HCT116 (cell line): ENCODE measurements around the gene TMEM79. TPM values are rescaled to one million over a fixed set of nuclear protein-coding genes. Genes with fewer than 3 reads are reported as not detected.
A peak's percentile ranks its signal among the peaks of the same experiment; 100 is the strongest.

Source experiments
- ATAC-seq: fragments of 200-7000 bp; cut with Tn5 transposase; 2 replicates; pipeline ENCODE4 v1.9.1; 2020; ENCODE audit warnings: mild to moderate bottlenecking, moderate library complexity
- BruUV-seq: library from RNA; stranded (reverse); fragments of 400-500 nt; replicated peaks from 2 replicates; lab custom pipeline; 2021; lab: Mats Ljungman, UMichigan
- CTCF ChIA-PET: fragments of 300-600 bp; sonication (Branson Sonifier 250); formaldehyde crosslinking; loops from one replicate; lab custom pipeline; 2021; ENCODE audit warnings: antibody characterized with exemption; lab: Charles Lee
- POLR2A ChIA-PET: fragments of 300-600, 350-600 bp; sonication (Branson Sonifier 250); formaldehyde crosslinking; loops from one replicate; lab custom pipeline; 2021; ENCODE audit warnings: antibody characterized with exemption; lab: Charles Lee
- RAD21 ChIA-PET, 2 experiments: fragments of 300-600 bp; sonication (Branson Sonifier 250); formaldehyde crosslinking; loops; one replicate each; lab custom pipeline; 2023; ENCODE audit warnings: low total read pairs in 2 of 2; ENCODE audit not compliant: uncharacterized antibody in 2 of 2, unreplicated experiment in 2 of 2, low non-redundant PET in 1 of 2; lab: Charles Lee
- DNase-seq: peaks from one replicate; pipeline ENCODE4 v3.0.0-alpha.2; 2010; ENCODE audit warnings: low read depth, low spot score
- H2AFZ ChIP-seq: fragments of 200-600 bp; shearing (Covaris generic), sonication (generic); 2 replicates; pipeline ENCODE4 v1.6.1; 2017; ENCODE audit warnings: low read depth, mixed run types, mixed read lengths, antibody characterized with exemption, low read length; ENCODE audit not compliant: poor library complexity, severe bottlenecking
- H3K27ac ChIP-seq: 2 replicates; pipeline ENCODE4 v1.5.1; 2012; ENCODE audit warnings: low read depth, low read length
- H3K27me3 ChIP-seq: fragments of 200-600 bp; sonication (generic); 2 replicates; pipeline ENCODE4 v1.6.1; 2016; ENCODE audit warnings: mixed run types, low read length, mixed read lengths; ENCODE audit not compliant: insufficient read depth
- H3K36me3 ChIP-seq, 2 experiments: fragments of 200-500 bp in 1 of 2; fragments of 200-600 bp in 1 of 2; sonication (Bioruptor generic) in 1 of 2; sonication (generic) in 1 of 2; 2 replicates each; pipeline versions ENCODE4 v1.5.1 to v1.6.1; 2014 to 2016; ENCODE audit warnings: low read length in 2 of 2, inconsistent platforms in 1 of 2, mixed read lengths in 1 of 2, mixed run types in 1 of 2; ENCODE audit not compliant: insufficient read depth in 2 of 2, control insufficient read depth in 1 of 2
- H3K4me1 ChIP-seq, 2 experiments: fragments of 200-600 bp in 1 of 2; sonication (generic) in 1 of 2; 2 replicates each; pipeline versions ENCODE4 v1.5.1 to v1.6.1; 2012 to 2017; ENCODE audit warnings: low read length in 2 of 2, inconsistent platforms in 1 of 2, mild to moderate bottlenecking in 1 of 2, mixed read lengths in 1 of 2, mixed run types in 1 of 2, moderate library complexity in 1 of 2; ENCODE audit not compliant: insufficient read depth in 2 of 2, control insufficient read depth in 1 of 2
- H3K4me2 ChIP-seq: fragments of 200-600 bp; sonication (generic); 2 replicates; pipeline ENCODE4 v1.6.1; 2017; ENCODE audit warnings: mixed run types, low read length, mixed read lengths
- H3K4me3 ChIP-seq, 2 experiments: fragments of 200-600 bp in 1 of 2; sonication (generic) in 1 of 2; replicated peaks in 1 of 2; 2 replicates each; pipeline ENCODE4 v1.5.1; 2011 to 2016; ENCODE audit warnings: low read length in 2 of 2, control low read depth in 1 of 2, low read depth in 1 of 2, mild to moderate bottlenecking in 1 of 2, mixed read lengths in 1 of 2, mixed run types in 1 of 2
- H3K79me2 ChIP-seq: fragments of 200-600 bp; sonication (generic); 2 replicates; pipeline ENCODE4 v1.6.1; 2017; ENCODE audit warnings: mild to moderate bottlenecking, mixed run types, low read length, moderate library complexity, mixed read lengths; ENCODE audit not compliant: insufficient read depth
- H3K9ac ChIP-seq: fragments of 200-600 bp; sonication (generic); 2 replicates; pipeline ENCODE4 v1.6.1; 2016; ENCODE audit warnings: low read length, mixed read lengths
- H3K9me2 ChIP-seq: fragments of 200-600 bp; sonication (generic), shearing (Covaris generic); 2 replicates; pipeline ENCODE4 v1.6.1; 2017; ENCODE audit warnings: mixed run types, mild to moderate bottlenecking, moderate library complexity; ENCODE audit not compliant: insufficient read depth
- H3K9me3 ChIP-seq, 2 experiments: fragments of 200-500 bp in 1 of 2; fragments of 200-600 bp in 1 of 2; sonication (Bioruptor generic) in 1 of 2; sonication (generic) in 1 of 2; 2 replicates each; pipeline ENCODE4 v1.6.1; 2014 to 2017; ENCODE audit warnings: low read length in 2 of 2, mixed read lengths in 2 of 2, inconsistent platforms in 1 of 2, low read depth in 1 of 2, mild to moderate bottlenecking in 1 of 2, mixed run types in 1 of 2, moderate library complexity in 1 of 2; ENCODE audit not compliant: control insufficient read depth in 1 of 2, insufficient read depth in 1 of 2
- H4K20me1 ChIP-seq: fragments of 200-600 bp; sonication (generic), shearing (Covaris generic); 2 replicates; pipeline ENCODE4 v1.6.1; 2017; ENCODE audit warnings: mixed run types, mild to moderate bottlenecking, moderate library complexity; ENCODE audit not compliant: insufficient read depth
- CBX3 ChIP-seq: IDR thresholded peaks from 2 replicates; pipeline ENCODE4 v1.6.1; 2012; ENCODE audit warnings: low read depth
- CTCF ChIP-seq, 3 experiments: fragments of 200-600 bp in 1 of 3; sonication (generic) in 1 of 3; IDR thresholded peaks in 2 of 3; conservative IDR thresholded peaks in 1 of 3; 2 replicates each; pipeline ENCODE4 v1.5.1; 2012 to 2017; ENCODE audit warnings: low read depth in 2 of 3, low read length in 2 of 3, antibody characterized with exemption in 1 of 3, borderline replicate concordance in 1 of 3, control low read depth in 1 of 3, mild to moderate bottlenecking in 1 of 3, mixed read lengths in 1 of 3, mixed run types in 1 of 3, moderate library complexity in 1 of 3; ENCODE audit not compliant: insufficient read depth in 1 of 3
- EGR1 ChIP-seq: IDR thresholded peaks from 2 replicates; pipeline ENCODE4 v1.6.1; 2012; ENCODE audit warnings: low read depth
- EZH2phosphoT487 ChIP-seq: fragments of 200-600 bp; IDR thresholded peaks from 2 replicates; pipeline ENCODE4 v1.6.1; 2018; ENCODE audit warnings: antibody characterized with exemption, borderline replicate concordance
- FOSL1 ChIP-seq: IDR thresholded peaks from 2 replicates; pipeline ENCODE4 v1.6.1; 2012; ENCODE audit warnings: low read depth
- JUND ChIP-seq: IDR thresholded peaks from 2 replicates; pipeline ENCODE4 v1.6.1; 2012
- MAX ChIP-seq: IDR thresholded peaks from 2 replicates; pipeline ENCODE4 v1.6.1; 2012
- RAD21 ChIP-seq: IDR thresholded peaks from 2 replicates; pipeline ENCODE4 v1.6.1; 2012; ENCODE audit warnings: low read depth, mild to moderate bottlenecking
- REST ChIP-seq: IDR thresholded peaks from 2 replicates; pipeline ENCODE4 v1.6.1; 2012; ENCODE audit warnings: low read depth
- SIN3A ChIP-seq: IDR thresholded peaks from 2 replicates; pipeline ENCODE4 v1.6.1; 2012; ENCODE audit warnings: low read depth
- intact Hi-C: fragments of 100-400 bp; cut with micrococcal nuclease; formaldehyde crosslinking; loops from 2 replicates; pipeline ENCODE4 v1.10.0; 2022
- total RNA-seq: library from RNA; stranded (reverse); gene quantifications from one replicate; pipeline ENCODE4 v1.2.1, GENCODE V29; 2021; ENCODE audit not compliant: unreplicated experiment

TMEM79 gene
- total RNA-seq, 1 experiment from 2014 or later, result 6.3 TPM

- TF ChIP-seq CTCF (IDR thresholded peaks at IDR 0.05 in 2 of 3, conservative IDR thresholded peaks at IDR 0.05 in 1 of 3; ENCODE audit: borderline replicate concordance in 1 of 3, insufficient read depth in 1 of 3, low read depth in 2 of 3, low read length in 2 of 3), result no peak
- TF ChIP-seq REST, result no peak
- no peak for TF ChIP-seq RAD21
- TF ChIP-seq MAX, result no peak
- peak; percentile 84 for TF ChIP-seq FOSL1
- peak; percentile 26; the same call in 1 of the 2 replicates for TF ChIP-seq SIN3A
- TF ChIP-seq CBX3, result no peak
- no peak for TF ChIP-seq EZH2phosphoT487
- no peak for TF ChIP-seq EGR1
- 0 out of 2 replicates have a peak, but pooled peaks have one; percentile 16 for TF ChIP-seq JUND
- ATAC-seq (peak; percentile 79), DNase-seq (no peak)
- Histone ChIP-seq H3K9me2 (no peaks in the 10 kb centered on the region), H2AFZ (no peak overlapping the region), H3K79me2 (peaks cover 11% of the 10 kb centered on the region; the same call in 1 of the 2 replicates), H3K36me3 (peaks cover 71 to 83% of the 10 kb centered on the region in 2 experiments), H3K27me3 (no peaks in the 10 kb centered on the region), H4K20me1 (no peaks in the 10 kb centered on the region; the same call in 1 of the 2 replicates), H3K9me3 (no peaks in the 10 kb centered on the region), H3K27ac (0 out of 2 replicates have a peak overlapping the region, but pooled peaks have one; percentile 10), H3K4me1 (peaks cover 0 to 16% of the 10 kb centered on the region in 2 experiments; a peak in 2 of 4 replicates), H3K9ac (no peak overlapping the region), H3K4me3 (no peak overlapping the region), H3K4me2 (peak overlapping the region; percentile 43; the same call in 1 of the 2 replicates)
- RAD21 ChIA-PET, result no interaction called here
- POLR2A ChIA-PET, result no interaction called here
- no TSS peak for BruUV-seq
- intact Hi-C loops, result no loop called here
- CTCF ChIA-PET, result no interaction called here
Observed at GRCh38 chr1:156262461-156263287, 21.5 kb upstream of the TMEM79 start.
